ENCODE results near the gene CXCL12. TPM values are rescaled to one million over a fixed set of nuclear protein-coding genes. Genes with fewer than 3 reads are reported as not detected.

CXCL12 gene
- total and polyA plus RNA-seq, 2 of the 13 experiments (the other 11 are each of a cell fraction or from before 2014, with no cell fraction given), result not detected

GRCh38 chr10:44386546-44387052 lies 1.7 kb upstream of the CXCL12 start (continued):
- TF ChIP-seq, protein P1, sequence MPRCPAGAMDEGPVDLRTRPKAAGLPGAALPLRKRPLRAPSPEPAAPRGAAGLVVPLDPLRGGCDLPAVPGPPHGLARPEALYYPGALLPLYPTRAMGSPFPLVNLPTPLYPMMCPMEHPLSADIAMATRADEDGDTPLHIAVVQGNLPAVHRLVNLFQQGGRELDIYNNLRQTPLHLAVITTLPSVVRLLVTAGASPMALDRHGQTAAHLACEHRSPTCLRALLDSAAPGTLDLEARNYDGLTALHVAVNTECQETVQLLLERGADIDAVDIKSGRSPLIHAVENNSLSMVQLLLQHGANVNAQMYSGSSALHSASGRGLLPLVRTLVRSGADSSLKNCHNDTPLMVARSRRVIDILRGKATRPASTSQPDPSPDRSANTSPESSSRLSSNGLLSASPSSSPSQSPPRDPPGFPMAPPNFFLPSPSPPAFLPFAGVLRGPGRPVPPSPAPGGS (CRISPR knock-in tag; IDR thresholded peaks at IDR 0.05), result no peak
- TF ChIP-seq ZFP82 (CRISPR knock-in tag; IDR thresholded peaks at IDR 0.05; ENCODE audit: borderline replicate concordance), result no peak
- no peak for TF ChIP-seq PHF5A (CRISPR knock-in tag; IDR thresholded peaks at IDR 0.05; ENCODE audit: low read depth, unreplicated experiment)
- 0 out of 2 replicates have a peak, but pooled peaks have one; percentile 22 for TF ChIP-seq MYPOP (CRISPR knock-in tag; IDR thresholded peaks at IDR 0.05)
- TF ChIP-seq HMG20A (CRISPR knock-in tag; IDR thresholded peaks at IDR 0.05; ENCODE audit: borderline replicate concordance), result no peak
- TF ChIP-seq HOXA5 (CRISPR knock-in tag; IDR thresholded peaks at IDR 0.05), result 0 out of 2 replicates have a peak, but pooled peaks have one; percentile 68
- no peak for TF ChIP-seq NR2F1 (CRISPR knock-in tag; IDR thresholded peaks at IDR 0.05)
- peak; percentile 41 for TF ChIP-seq HNRNPLL (IDR thresholded peaks at IDR 0.05; ENCODE audit: low read depth, low read length, poor library complexity, severe bottlenecking)
- TF ChIP-seq, protein P2, sequence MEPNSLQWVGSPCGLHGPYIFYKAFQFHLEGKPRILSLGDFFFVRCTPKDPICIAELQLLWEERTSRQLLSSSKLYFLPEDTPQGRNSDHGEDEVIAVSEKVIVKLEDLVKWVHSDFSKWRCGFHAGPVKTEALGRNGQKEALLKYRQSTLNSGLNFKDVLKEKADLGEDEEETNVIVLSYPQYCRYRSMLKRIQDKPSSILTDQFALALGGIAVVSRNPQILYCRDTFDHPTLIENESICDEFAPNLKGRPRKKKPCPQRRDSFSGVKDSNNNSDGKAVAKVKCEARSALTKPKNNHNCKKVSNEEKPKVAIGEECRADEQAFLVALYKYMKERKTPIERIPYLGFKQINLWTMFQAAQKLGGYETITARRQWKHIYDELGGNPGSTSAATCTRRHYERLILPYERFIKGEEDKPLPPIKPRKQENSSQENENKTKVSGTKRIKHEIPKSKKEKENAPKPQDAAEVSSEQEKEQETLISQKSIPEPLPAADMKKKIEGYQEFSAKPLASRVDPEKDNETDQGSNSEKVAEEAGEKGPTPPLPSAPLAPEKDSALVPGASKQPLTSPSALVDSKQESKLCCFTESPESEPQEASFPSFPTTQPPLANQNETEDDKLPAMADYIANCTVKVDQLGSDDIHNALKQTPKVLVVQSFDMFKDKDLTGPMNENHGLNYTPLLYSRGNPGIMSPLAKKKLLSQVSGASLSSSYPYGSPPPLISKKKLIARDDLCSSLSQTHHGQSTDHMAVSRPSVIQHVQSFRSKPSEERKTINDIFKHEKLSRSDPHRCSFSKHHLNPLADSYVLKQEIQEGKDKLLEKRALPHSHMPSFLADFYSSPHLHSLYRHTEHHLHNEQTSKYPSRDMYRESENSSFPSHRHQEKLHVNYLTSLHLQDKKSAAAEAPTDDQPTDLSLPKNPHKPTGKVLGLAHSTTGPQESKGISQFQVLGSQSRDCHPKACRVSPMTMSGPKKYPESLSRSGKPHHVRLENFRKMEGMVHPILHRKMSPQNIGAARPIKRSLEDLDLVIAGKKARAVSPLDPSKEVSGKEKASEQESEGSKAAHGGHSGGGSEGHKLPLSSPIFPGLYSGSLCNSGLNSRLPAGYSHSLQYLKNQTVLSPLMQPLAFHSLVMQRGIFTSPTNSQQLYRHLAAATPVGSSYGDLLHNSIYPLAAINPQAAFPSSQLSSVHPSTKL (CRISPR knock-in tag; IDR thresholded peaks at IDR 0.05), result peak; percentile 32; the same call in 1 of the 2 replicates
- 0 out of 2 replicates have a peak, but pooled peaks have one; percentile 38 for TF ChIP-seq ZNF547 (CRISPR knock-in tag; IDR thresholded peaks at IDR 0.05)
- no peak for TF ChIP-seq FLYWCH1 (CRISPR knock-in tag; IDR thresholded peaks at IDR 0.05)
- TF ChIP-seq KDM5B (CRISPR knock-in tag; IDR thresholded peaks at IDR 0.05; ENCODE audit: borderline replicate concordance), result peak; percentile 37; the same call in 1 of the 2 replicates
- 0 out of 4 replicates have a peak, but pooled peaks of 1 of the 2 experiments have one; percentile 20 for TF ChIP-seq EP300 (IDR thresholded peaks at IDR 0.05; ENCODE audit: low read depth in 2 of 2, low read length in 2 of 2)
- TF ChIP-seq EP300 (CRISPR knock-in tag; IDR thresholded peaks at IDR 0.05; ENCODE audit: borderline replicate concordance), result no peak
- no peak for TF ChIP-seq THAP8 (CRISPR knock-in tag; IDR thresholded peaks at IDR 0.05; ENCODE audit: borderline replicate concordance)
- 0 out of 2 replicates have a peak, but pooled peaks have one; percentile 46 for TF ChIP-seq ZNF33B (CRISPR knock-in tag; IDR thresholded peaks at IDR 0.05)
- TF ChIP-seq ETV5 (CRISPR knock-in tag; IDR thresholded peaks at IDR 0.05; ENCODE audit: borderline replicate concordance), result no peak
- 0 out of 2 replicates have a peak, but pooled peaks have one; percentile 44 for TF ChIP-seq ZNF124 (CRISPR knock-in tag; IDR thresholded peaks at IDR 0.05)
- no peak for TF ChIP-seq HNF4G (IDR thresholded peaks at IDR 0.05; ENCODE audit: borderline replicate concordance, low read depth, low read length)
- no peak for TF ChIP-seq HNF4G (CRISPR knock-in tag; IDR thresholded peaks at IDR 0.05; ENCODE audit: borderline replicate concordance, low read depth)
- no peak for TF ChIP-seq NFE2L1 (CRISPR knock-in tag; IDR thresholded peaks at IDR 0.05; ENCODE audit: borderline replicate concordance)
- TF ChIP-seq CBX5 (CRISPR knock-in tag; IDR thresholded peaks at IDR 0.05; ENCODE audit: borderline replicate concordance), result 0 out of 2 replicates have a peak, but pooled peaks have one; percentile 19
- TF ChIP-seq SOX6 (IDR thresholded peaks at IDR 0.05), result no peak
- TF ChIP-seq SOX6 (CRISPR knock-in tag; IDR thresholded peaks at IDR 0.05), result peak; percentile 51

Measured in HepG2 (cell line).